Hepatocyte (in vitro differentiated cells): Measurements from ENCODE around the gene FGFR4.

Source experiments
- EZH2phosphoT487 ChIP-seq: fragments of 200-600 bp; sonication (generic); IDR thresholded peaks from one replicate; pipeline ENCODE4 v1.6.1; 2018; ENCODE audit warnings: antibody characterized with exemption, mild to moderate bottlenecking, low read depth, moderate library complexity; ENCODE audit not compliant: unreplicated experiment, severe bottlenecking
- TF ChIP-seq, protein P1 (sequence below): fragments of 200-600 bp; sonication (generic); IDR thresholded peaks from 2 replicates; pipeline ENCODE4 v1.5.1; 2016; ENCODE audit warnings: antibody characterized with exemption, mild to moderate bottlenecking; ENCODE audit not compliant: poor library complexity

DNA sequence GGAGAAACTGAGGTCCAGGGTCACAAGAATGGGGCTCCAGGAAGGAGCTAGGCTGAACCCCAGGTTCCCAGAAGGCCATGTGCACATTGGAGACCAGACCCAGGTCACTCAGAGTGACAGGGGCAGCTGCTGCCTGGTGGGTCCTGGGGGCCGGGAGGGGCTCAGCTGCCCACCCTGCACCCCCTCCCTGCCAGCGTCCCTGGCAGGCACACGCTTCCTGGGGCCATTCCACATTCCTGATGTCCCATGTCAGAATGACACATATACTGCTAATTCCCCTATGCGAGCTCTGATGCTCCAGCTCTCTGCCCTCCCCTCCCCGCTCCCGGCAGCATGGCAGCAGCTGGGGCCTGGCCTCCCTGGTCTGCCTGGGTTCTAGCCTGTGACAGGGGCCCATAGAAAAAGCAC, 14.0 kb downstream of the FGFR4 start:
- TF ChIP-seq EZH2phosphoT487: no peak
- TF ChIP-seq, protein P1, sequence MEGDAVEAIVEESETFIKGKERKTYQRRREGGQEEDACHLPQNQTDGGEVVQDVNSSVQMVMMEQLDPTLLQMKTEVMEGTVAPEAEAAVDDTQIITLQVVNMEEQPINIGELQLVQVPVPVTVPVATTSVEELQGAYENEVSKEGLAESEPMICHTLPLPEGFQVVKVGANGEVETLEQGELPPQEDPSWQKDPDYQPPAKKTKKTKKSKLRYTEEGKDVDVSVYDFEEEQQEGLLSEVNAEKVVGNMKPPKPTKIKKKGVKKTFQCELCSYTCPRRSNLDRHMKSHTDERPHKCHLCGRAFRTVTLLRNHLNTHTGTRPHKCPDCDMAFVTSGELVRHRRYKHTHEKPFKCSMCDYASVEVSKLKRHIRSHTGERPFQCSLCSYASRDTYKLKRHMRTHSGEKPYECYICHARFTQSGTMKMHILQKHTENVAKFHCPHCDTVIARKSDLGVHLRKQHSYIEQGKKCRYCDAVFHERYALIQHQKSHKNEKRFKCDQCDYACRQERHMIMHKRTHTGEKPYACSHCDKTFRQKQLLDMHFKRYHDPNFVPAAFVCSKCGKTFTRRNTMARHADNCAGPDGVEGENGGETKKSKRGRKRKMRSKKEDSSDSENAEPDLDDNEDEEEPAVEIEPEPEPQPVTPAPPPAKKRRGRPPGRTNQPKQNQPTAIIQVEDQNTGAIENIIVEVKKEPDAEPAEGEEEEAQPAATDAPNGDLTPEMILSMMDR: no peak
